ENCODE results near the gene TM9SF2. TPM values are rescaled to one million over a fixed set of nuclear protein-coding genes. Genes with fewer than 3 reads are reported as not detected.

Gene TM9SF2
- total RNA-seq, 2 donors from 2014 or later: 92.9 to 107 TPM

GRCh38 chr13:99522298-99522697 lies 21.0 kb downstream of the TM9SF2 start:
- Histone ChIP-seq H3K4me1 (ENCODE audit: control insufficient read depth in 1 of 2, low read depth in 2 of 2) (peaks cover 0 to 4% of the 10 kb centered on the region in 2 donors), H3K36me3 (peaks cover 20% of the 10 kb centered on the region), H3K27ac (no peak overlapping the region), H3K9me3 (no peaks in the 10 kb centered on the region), H3K4me3 (no peak overlapping the region), H3K27me3 (replicated peaks; ENCODE audit: insufficient read depth) (no peaks in the 10 kb centered on the region)
- ATAC-seq (ENCODE audit: insufficient number of reproducible peaks, low FRiP score, low read depth) (no peak), DNase-seq (ENCODE audit: low spot score) (no peak)
- no peak for TF ChIP-seq CTCF (IDR thresholded peaks at IDR 0.05)

- Histone ChIP-seq H3K9me3 (no peaks in the 10 kb centered on the region), H3K27me3 (replicated peaks; ENCODE audit: insufficient read depth) (no peaks in the 10 kb centered on the region), H3K4me3 (no peak overlapping the region), H3K4me1 (ENCODE audit: control insufficient read depth in 1 of 2, low read depth in 2 of 2) (no peaks in the 10 kb centered on the region), H3K27ac (no peak overlapping the region), H3K36me3 (peaks cover 20% of the 10 kb centered on the region)
- no peak for ATAC-seq (ENCODE audit: insufficient number of reproducible peaks, low FRiP score, low read depth)
- no peak for DNase-seq (ENCODE audit: low spot score)
- TF ChIP-seq CTCF (IDR thresholded peaks at IDR 0.05): no peak
These were observed 22.6 kb downstream of the TM9SF2 start for GRCh38 chr13:99523838-99524237.

GRCh38 chr13:99525967-99526366 lies 24.7 kb downstream of the TM9SF2 start:
- no peaks in the 10 kb centered on the region for H3K27me3 ChIP-seq (replicated peaks; ENCODE audit: insufficient read depth)
- peaks cover 17% of the 10 kb centered on the region for H3K36me3 ChIP-seq
- DNase-seq (ENCODE audit: low spot score) (no peak), ATAC-seq (ENCODE audit: insufficient number of reproducible peaks, low FRiP score, low read depth) (no peak)
- H3K4me3 ChIP-seq: no peak overlapping the region
- H3K27ac ChIP-seq: no peak overlapping the region
- H3K9me3 ChIP-seq: no peaks in the 10 kb centered on the region
- H3K4me1 ChIP-seq (ENCODE audit: control insufficient read depth in 1 of 2, low read depth in 2 of 2): no peaks in the 10 kb centered on the region
- no peak for TF ChIP-seq CTCF (IDR thresholded peaks at IDR 0.05)

- DNase-seq (ENCODE audit: low spot score): no peak
- H3K9me3 ChIP-seq: no peaks in the 10 kb centered on the region
- H3K4me3 ChIP-seq: no peak overlapping the region
- ATAC-seq (ENCODE audit: insufficient number of reproducible peaks, low FRiP score, low read depth): no peak
- H3K27me3 ChIP-seq (replicated peaks; ENCODE audit: insufficient read depth): no peaks in the 10 kb centered on the region
- no peak overlapping the region for H3K27ac ChIP-seq
- H3K4me1 ChIP-seq (ENCODE audit: control insufficient read depth in 1 of 2, low read depth in 2 of 2): no peaks in the 10 kb centered on the region
- no peak for TF ChIP-seq CTCF (IDR thresholded peaks at IDR 0.05)
- H3K36me3 ChIP-seq: peaks cover 12% of the 10 kb centered on the region
These were observed 25.3 kb downstream of the TM9SF2 start for GRCh38 chr13:99526549-99526948.

GRCh38 chr13:99527301-99527700 lies 26.0 kb downstream of the TM9SF2 start:
- ATAC-seq (ENCODE audit: insufficient number of reproducible peaks, low FRiP score, low read depth): no peak
- Histone ChIP-seq H3K4me1 (ENCODE audit: control insufficient read depth in 1 of 2, low read depth in 2 of 2) (no peaks in the 10 kb centered on the region), H3K27me3 (replicated peaks; ENCODE audit: insufficient read depth) (no peaks in the 10 kb centered on the region), H3K9me3 (no peaks in the 10 kb centered on the region), H3K36me3 (peaks cover 8% of the 10 kb centered on the region), H3K4me3 (no peak overlapping the region), H3K27ac (no peak overlapping the region)
- no peak for DNase-seq (ENCODE audit: low spot score)
- no peak for TF ChIP-seq CTCF (IDR thresholded peaks at IDR 0.05)
